GM13976 (cell line): ENCODE data around the gene LPP.
"Not testable (repeated sequence)": the region's sequence is repeated elsewhere in the genome, so short reads cannot be mapped to it uniquely, and the experiment has no call there.

Source experiments
- DNase-seq: peaks from one replicate; pipeline ENCODE4 v3.0.0; 2012; ENCODE audit warnings: low spot score
- in situ Hi-C: fragments of 300-500 bp; cut with MboI; formaldehyde crosslinking; loops from one replicate; pipeline ENCODE4 v1.12.0; 2022; ENCODE audit warnings: low sequenced_read_pairs, mixed read lengths, inconsistent platforms; ENCODE audit not compliant: unreplicated experiment
- TF ChIP-seq, protein P1 (sequence below): IDR thresholded peaks from 2 replicates; pipeline ENCODE4 v1.5.1; 2012; ENCODE audit warnings: borderline replicate concordance, mild to moderate bottlenecking; ENCODE audit not compliant: insufficient read depth; ENCODE audit errors: extremely low read depth, missing control alignments, control extremely low read depth

The LPP gene

DNA sequence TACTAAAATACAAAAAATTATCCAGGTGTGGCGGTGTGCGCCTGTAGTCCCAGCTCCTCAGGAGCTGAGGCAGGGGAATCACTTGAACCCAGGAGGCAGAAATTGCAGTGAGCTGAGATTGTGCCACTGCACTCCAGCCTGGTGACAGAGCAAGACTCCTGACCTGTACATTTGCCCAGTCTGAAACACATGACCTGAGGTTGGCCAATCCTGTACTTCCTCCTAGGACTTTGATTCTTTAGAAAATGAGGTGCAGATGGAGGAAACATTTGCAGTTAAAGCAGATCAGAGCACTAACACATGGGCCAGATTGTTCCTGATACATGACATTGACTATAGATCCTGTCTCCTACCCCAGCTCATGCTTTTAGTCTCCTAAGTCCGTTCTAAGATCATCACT is 28.9 kb upstream of the LPP start:
- in situ Hi-C loops: no loop called here
- TF ChIP-seq, protein P1, sequence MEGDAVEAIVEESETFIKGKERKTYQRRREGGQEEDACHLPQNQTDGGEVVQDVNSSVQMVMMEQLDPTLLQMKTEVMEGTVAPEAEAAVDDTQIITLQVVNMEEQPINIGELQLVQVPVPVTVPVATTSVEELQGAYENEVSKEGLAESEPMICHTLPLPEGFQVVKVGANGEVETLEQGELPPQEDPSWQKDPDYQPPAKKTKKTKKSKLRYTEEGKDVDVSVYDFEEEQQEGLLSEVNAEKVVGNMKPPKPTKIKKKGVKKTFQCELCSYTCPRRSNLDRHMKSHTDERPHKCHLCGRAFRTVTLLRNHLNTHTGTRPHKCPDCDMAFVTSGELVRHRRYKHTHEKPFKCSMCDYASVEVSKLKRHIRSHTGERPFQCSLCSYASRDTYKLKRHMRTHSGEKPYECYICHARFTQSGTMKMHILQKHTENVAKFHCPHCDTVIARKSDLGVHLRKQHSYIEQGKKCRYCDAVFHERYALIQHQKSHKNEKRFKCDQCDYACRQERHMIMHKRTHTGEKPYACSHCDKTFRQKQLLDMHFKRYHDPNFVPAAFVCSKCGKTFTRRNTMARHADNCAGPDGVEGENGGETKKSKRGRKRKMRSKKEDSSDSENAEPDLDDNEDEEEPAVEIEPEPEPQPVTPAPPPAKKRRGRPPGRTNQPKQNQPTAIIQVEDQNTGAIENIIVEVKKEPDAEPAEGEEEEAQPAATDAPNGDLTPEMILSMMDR: no peak
- no peak for DNase-seq

DNA sequence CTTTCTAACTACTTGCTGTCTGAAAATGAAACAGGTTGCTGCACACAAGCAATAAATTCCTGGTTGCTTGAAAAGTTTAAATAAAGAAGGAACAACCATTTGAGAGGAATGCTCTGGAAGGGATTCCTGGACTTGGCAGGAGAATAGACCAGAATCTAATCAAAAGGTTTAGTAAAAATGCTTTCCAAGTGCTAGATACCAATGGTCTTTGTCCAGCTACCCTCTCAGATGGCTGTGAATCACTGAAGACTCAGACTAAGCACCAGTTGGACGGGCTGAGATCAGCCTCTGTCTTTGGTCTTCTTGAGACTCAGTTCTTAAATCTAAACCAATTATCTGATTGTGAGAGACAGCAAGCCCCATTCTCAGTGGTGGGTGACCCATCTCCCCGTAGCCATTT is 27.7 kb upstream of the LPP start:
- in situ Hi-C loops: no loop called here
- no peak for DNase-seq
- TF ChIP-seq, protein P1: no peak

DNA sequence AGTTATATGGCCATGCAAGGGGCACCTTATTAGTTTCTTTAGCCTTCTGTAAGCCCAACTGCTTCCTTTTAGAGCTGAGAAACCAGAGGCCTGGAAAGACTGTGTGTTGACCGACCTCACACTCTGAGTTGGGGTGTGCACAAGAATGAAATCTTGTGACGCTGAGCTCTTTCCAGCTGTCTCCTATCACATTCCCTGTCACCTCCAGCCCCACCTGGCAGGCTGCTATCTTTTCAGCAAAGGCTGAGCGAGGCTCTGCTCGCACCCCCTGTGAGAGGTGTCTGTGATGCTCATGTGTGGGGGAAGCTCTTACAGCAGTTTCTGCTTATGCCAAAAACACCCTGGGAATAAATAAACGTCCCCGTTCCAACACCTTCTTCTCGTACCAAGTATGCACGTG is 27.0 kb upstream of the LPP start:
- DNase-seq: no peak
- in situ Hi-C loops: no loop called here
- TF ChIP-seq, protein P1: no peak

DNA sequence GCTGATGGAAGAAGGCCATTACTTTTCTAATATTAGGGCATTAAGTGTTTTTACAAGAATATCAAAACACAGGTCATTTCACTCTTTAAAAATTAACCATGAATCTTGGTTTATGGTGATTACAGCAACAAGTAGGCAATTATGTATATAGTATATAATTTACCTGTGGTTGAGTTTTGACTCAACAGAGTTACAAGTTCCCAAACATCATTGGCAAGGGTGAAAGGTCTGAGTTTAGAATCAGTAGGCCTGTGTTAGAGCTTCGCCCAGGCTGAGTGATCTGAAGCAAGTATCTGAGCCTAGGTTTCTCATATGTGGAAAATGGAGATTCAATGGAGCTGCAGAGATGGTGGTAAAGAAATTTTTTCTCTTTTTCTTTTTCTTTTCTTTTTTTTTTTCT is 25.1 kb upstream of the LPP start:
- in situ Hi-C loops: no loop called here
- DNase-seq: no peak
- TF ChIP-seq, protein P1: no peak

DNA sequence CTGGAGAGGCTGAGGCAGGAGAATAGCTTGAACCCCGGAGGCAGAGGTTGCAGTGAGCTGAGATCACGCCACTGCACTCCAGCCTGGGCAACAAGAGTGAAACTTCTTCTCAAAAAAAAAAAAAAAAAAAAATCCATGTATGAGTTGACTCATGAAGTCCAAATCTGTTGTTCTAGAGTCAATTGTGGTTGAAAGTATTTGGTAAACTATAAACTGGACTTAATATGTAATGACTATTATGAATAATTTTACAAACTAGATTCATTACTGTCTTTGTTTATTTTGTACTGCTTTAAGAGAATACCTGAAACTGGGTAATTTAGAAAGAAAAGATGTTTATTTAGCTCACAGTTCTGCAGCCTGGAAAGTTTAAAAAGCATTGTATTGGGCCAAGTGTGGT is 22.9 kb upstream of the LPP start:
- DNase-seq, in situ Hi-C loops: not testable (repeated sequence)

DNA sequence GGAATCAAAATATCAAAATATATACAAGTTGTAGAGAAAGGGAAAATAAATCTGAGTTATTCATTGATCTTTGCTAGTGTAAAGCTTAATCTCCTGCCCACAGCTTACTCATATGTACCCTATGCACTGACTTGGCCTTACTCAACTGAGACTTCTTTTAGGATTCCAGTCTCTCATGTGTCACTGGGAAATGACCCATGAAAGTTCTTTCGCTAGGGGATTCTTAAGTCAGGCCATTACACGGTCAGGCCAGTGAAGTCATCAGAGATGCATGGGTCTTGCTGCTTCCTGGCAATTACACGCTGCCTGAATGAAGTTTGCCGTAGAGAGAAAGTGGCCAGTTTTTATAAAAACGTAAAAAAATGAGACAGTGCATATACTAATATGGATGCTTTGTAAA is 20.7 kb upstream of the LPP start:
- no peak for DNase-seq
- TF ChIP-seq, protein P1: no peak
- in situ Hi-C loops: no loop called here

DNA sequence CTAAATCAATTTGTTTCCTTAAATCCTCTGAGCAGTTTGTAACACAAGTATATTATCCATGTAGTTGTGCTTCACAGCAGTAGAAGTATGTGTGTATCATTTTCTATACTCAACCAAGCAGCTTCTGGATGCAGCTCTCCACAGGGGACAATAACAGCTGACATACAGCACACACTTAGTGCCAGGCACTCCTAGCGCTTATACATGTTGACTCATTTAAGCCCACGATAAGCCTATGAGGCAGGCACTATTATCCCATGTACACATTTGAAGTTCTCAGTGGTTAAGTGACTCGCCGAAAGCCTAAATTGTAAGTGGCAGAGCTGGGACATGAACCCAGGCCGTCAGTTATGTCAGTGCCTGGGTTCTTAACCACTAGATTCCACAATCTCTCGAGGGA is 20.3 kb upstream of the LPP start:
- in situ Hi-C loops: no loop called here
- DNase-seq: no peak
- TF ChIP-seq, protein P1: no peak
